HT-29 (cell line): ENCODE data around the gene PSMC3IP. TPM values are rescaled to one million over a fixed set of nuclear protein-coding genes. Genes with fewer than 3 reads are reported as not detected.

Experiments
- DNase-seq: peaks from one replicate; pipeline ENCODE4 v3.0.0-alpha.2; 2015; ENCODE audit warnings: low spot score
- total RNA-seq: library from RNA; depleted of rRNA; stranded (reverse); fragments of >200 nt; shearing (Covaris generic); gene quantifications from 2 replicates; pipeline ENCODE4 v1.2.3, GENCODE V29; 2014

PSMC3IP gene
- total RNA-seq, 1 experiment from 2014 or later: 16.0 TPM

DNA sequence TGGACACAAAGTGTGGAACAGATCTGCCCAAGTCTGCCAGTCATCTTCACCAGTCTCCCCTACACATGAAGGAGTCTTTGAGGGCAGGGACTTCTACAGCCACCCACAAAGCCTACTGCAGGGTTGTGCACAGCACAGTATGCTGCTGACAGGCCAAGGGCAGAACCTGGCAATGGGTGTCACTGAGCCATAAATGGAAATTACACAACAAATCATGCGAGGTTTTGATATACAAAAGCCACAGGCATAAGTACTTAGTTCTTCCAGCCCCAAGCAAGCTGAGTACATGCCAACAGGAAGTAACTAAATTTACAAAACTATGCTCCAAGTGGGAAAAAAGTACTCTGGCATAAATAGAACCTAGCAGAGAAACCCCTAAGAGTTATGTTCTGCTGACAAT, 7.8 kb upstream of the PSMC3IP start:
- DNase-seq: no peak

DNA sequence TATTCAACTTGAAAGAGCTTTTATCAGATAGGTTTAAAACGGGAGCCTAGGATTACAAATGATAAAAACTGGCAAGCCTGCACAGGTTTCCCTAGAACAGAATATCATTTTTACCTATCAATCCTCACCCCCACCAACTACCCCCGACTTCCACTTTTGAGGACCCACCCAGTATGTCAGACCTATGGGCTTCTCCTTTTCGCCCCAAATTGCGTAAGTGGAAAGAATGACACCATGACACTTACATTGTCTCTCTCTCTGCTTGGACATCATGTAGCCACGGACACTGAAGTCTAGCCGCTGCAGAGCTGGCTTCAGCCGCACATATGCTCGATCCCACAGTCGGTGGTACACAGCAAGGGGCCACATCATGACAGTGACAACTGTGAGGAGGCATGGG, 7.4 kb upstream of the PSMC3IP start:
- no peak for DNase-seq

DNA sequence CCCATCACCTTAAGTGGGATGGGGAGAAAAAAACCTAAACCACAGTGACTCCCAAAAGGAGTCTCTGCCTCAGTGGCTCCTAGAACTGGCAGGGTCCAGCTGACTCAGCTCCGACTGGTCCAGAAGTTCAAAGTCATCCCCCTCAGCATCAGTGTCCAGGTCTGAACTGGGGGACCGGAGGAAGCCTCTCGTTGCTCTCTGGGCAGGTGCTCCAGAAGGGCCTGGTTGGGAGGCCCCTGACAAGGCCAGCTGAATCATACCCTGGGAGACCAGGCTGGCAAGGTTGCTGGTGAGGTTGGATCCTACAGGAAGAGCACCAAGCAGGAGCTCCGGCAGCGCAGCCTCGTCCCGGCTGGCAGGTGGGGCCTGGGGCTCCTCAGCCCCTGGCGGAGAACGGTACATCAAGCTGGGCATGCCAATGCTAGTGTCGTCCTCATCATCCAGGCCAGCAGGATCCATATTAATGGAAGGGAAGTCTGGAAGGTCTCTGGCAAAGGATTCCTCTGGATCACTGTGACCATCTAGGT, 4.3 kb upstream of the PSMC3IP start:
- DNase-seq: no peak

DNA sequence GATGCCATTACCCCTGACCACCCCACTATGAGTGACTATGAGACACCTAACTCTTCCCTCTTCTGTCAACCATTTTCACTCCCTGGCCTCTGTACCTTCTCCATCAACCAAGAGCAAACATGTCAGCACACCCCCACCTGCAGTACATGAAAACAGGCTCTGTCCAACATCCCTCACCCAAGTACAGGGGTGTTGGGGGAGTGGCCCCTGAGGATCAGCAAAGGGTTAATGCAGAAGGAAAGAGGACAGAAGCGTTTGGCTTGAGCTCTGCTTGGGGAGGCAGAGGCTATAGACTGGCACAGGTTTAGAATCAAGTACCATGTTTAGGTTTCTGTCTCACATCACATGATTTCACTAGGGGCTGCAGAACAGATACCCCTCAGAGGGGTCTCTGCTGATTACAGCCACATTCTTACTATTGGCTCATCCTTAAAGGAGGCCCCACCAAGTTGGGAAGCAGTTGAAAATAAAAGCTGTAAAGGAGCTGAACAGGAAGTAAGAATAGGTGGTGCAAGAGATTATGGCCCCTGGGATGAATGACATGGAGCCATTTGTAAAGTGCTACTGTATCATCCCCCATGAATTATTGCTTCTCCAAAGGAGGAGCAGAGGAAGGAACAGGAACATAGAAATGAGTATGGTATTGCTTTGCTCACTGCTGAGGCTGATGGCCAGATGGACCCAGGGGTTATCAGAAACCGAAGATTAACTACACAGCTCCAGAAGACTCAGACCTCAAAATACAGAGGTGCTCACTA, 2.4 kb upstream of the PSMC3IP start:
- no peak for DNase-seq

DNA sequence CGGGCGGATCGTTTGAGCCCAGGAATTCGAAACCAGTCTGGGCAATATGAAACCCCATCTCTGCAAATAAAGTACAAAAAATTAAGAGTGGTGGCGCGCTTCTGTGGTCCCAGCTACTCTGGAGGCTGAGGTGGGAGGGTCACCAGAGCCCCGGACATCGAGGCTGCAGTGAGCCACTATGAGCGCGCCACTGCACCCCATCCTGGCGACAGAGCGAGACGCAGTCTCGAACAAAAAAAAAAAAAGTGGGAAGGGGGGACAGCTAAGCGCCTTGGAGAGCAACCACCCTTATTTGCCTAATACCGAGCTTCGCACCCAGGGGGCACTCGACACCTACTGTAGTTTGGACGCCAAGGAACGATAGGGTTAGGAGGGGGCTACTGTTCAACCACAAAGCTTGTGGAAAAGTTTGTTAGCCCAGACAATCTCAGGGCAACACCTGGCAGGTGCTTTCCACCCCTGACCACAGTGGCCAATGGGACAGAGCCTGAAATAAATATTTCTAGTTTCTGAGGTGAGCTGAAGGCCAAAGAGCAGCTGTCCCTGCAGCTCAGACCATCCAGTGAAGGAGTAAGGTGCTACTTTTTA, 847 bp upstream of the PSMC3IP start:
- DNase-seq: peak; percentile 86

DNA sequence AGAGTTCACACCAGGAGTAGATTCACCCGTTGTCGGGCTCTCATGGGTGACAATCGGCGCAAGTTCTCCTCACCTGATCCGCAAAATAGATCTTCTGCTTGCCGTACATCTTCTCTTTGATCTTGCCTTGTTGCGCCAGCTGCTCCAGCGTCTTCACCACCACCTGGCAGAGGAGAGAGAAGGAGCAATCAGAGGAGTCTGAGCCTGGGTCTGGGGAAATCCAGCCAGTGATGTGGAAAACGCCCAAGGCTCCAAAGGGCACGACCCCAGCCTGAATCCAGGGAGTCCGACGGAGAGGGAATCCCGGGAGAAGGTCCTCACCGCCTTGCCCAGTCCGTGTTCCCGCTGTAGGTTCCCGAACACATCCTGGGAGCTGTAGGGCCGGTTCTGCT, 393 bp downstream of the PSMC3IP start:
- DNase-seq: no peak

DNA sequence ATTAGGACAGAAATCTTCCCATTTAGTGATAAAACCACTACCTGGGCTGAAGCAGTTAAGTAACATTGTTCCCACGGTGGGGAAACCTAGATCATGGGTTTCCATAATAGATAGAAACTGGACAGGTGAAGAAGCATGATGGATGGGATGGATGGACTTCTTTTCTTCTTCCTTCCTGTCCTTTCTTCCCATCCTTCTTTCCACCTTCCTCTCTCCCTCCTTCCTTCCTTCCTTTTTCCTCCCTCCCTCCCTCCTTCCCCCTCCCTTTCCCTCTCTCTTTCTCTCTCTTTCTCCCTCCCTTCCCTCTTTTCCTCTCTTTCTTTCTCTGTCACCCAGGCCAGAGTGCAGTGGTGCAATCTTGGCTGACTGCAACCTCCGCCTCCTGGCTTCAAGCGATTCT, 3.1 kb downstream of the PSMC3IP start:
- DNase-seq: no peak

DNA sequence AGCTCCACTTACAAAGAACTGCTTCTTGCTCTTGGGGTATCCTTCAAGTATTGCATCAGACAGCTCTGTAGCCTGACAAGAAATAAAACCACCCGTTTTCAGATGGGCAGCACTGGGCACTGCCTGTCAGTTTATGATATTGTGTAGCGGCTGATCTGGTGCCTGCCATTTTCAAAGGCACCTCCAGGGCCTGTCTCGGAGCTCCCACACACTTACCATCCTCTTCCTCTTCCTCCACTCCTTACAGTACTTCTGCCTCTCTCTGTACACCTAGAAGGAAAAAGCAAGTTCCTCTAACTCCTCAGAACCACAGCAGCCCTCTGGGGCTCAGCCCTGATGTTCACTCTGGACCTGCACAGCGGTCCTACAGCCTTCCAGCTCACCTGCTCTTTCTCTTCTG, 4.4 kb downstream of the PSMC3IP start:
- DNase-seq: no peak

DNA sequence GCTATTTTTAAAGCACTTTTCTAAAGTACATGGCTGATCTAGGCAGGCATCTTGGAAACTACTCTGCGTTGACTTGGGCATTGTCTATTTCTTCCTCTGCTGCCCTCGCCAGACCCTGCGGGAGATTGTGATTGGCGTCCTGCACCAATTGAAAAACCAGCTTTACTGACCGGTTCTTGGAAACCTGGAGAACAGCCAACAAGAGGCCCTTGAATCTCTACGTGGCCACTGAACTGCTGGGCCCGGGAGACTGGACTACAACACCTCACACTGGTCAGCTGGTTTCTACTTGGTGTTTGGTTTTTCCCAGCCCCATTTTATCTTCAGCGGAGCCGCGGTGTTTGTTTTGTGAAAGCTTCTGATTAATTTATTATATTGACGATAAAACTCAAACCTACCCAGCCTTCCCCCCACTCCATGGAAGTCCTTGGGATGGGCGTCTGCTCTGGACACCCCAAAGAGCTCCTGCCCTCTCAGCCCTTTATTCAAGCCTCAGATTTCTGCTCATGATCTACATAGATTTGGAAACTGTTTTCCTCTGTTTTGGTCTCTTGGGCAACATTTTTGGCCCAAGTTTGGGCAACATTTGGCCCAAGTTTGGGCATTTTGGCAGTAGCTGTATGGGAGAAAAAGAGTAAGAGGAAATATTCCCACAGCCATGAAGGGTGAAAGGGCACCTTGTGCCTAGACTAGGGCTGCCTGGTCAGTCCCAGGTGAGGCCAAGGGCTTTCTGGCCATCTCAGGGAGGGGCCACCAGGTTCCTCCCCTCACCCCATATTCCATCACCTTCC, 5.9 kb downstream of the PSMC3IP start:
- no peak for DNase-seq

DNA sequence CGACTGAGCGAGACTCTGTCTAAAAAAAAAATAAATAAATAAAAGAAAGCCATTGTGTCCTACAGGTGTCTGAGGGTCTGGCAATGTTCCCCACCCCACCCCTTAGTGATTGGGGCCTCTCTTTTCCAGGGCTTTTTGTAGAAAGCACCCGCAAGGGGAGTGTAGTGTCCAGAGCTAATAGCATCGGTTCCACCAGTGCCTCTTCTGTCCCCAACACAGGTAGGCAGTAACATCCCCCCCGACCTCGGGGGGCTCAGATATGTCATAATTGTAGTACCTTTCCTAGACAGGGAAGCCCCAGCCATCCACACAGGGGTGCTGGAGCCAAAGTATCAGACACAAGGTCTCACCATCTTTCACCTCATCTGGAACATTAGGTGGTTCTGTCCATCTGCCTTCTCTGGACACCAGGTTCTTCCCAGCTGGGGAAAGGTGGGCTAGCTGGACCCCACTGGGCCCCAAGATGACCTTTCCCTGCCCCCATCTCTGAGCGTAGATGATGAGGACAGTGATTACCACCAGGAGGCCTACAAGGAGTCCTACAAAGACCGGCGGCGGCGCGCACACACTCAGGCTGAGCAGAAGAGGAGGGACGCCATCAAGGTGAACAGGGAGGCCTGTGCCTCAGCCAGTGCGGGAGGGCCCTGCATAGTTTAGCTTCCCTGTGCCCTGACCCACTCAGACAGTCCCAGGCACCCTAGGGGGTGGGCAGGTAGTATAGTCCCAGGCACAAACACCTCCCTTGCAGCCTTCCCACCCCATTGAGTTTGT, 9.0 kb downstream of the PSMC3IP start:
- no peak for DNase-seq

DNA sequence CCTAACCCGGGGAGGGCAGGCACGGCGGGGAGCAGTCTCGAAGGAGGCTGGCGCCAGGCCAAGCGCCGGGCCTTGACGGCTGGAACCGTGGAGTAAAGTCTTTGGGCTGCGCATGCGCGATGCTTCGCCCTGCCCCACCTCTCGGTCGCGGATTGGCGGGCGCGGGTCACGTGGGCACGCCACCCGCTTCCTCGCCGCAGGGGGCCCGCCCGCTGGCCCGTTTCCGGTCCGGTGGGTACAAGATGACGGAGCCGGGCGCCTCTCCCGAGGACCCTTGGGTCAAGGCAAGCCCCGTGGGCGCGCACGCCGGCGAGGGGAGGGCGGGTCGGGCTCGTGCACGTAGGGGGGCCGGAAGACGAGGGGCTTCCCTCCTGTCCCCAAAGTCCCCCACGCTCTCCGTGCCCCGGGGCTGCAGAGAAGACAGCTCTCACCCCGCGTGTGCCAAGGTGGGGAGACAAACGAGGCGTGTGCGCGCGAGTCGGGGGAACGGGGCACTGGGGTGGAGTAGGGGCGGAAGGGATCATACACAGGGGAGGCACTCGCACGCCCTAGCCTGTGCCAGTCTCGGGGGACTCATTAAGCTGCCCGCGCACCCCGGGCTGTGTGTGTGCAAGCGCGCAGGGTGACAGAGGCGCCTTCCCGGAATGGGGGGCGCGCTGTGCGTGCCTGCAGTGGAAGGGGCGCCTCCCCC, 10.5 kb downstream of the PSMC3IP start, which contains the start of gene MLX:
Gene MLX (plus strand): TSS at position 218 of the 691 bp plus-strand sequence. CDS start 25 bp downstream, at position 243.
- DNase-seq: peak; percentile 96

DNA sequence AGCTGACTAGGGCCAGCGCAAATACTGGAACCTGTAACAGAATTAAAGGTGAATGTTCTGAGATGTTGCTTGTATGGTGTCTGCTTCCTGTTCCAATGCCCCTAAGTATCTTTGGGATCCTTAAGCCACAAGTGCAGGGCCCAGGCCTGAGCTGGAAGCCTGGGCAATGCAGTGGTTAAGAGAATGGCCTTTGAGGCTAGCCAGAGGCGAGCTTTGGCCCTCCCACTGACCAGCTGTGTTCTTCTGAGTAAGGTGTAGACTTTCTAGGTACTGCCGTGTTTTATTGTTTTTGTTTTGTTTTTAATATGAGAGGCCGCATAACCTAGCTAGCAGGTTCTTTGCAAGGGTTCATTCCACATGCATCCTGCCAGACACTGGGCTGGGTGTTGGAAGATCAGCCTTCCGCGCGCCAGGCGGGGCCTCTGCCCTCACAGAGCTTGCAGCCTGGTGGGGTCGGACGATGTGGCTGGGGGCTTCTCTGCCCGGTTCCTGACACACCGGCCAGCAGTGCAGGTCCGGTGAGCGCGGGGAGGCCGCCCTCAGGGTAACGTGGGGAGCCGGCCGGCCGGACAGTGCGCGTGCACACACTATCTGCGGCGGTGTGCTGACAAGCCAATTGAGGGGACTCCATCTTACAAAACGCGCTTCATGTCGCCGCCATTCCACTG, 11.2 kb downstream of the PSMC3IP start:
- DNase-seq: no peak

DNA sequence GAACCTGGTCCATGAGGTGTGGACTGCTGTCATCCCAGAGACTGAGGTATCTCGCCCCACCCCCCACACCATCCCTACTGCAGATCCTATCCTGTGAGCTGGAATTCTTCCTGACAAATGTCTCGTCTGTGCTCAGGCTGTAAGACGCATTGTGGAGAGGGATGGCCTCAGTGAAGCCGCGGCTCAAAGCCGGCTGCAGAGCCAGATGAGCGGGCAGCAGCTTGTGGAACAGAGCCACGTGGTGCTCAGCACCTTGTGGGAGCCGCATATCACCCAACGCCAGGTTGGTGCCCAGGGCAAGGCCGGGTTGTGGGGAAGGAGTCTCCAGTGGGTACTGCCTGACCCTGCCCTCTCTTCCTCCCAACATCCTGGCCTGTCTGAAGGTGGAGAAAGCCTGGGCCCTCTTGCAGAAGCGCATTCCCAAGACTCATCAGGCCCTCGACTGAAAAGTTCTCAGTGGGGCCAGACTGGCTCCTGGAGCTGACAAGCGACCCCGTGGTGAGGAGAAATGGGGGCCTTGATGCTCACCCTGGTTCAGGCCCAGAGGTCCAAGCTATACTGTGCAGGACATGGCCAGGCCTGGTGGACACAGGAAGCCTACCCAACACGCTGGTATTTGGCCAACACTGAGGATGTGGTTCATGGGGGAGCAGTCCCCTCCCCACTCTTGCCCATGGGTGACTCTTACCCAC, 11.9 kb downstream of the PSMC3IP start:
- no peak for DNase-seq

DNA sequence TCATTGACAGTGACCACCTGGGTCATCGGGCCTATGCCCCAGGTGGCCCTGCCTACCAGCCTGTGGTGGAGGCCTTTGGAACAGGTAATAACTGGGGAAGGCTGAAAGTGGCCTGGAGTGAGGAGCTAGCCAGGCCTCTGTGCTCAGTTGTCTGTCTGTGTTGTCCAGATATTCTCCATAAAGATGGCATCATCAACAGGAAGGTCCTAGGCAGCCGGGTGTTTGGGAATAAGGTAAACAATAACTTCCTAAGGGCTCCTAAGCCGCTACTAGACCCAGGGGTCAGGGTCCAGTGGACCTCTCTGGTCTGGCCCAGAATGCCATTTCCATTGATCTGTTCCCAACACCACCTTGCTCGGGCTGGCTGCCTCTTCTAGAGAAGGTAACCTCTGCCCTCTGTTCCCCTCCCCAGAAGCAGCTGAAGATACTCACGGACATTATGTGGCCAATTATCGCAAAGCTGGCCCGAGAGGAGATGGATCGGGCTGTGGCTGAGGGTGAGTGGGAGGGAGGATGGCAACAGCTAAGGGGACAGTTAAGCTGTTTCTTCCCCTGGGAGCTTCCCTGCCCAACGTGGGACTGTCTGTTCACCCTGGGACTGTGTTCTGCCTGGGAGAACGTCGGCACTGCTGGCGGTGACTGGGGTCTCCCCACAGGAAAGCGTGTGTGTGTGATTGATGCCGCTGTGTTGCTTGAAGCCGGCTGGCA, 12.6 kb downstream of the PSMC3IP start:
- DNase-seq: no peak

DNA sequence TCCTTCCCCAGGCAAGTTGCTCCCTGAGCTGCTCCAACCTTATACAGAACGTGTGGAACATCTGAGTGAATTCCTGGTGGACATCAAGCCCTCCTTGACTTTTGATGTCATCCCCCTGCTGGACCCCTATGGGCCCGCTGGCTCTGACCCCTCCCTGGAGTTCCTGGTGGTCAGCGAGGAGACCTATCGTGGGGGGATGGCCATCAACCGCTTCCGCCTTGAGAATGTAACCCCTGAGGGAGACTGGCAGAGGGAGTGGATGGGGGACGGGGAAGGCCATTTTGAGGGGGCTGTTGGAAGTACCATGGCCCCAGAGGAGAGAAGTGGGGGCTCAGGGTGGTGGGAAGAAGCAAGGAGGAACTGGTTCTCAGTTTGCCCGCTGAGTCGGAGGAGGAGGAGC, 13.6 kb downstream of the PSMC3IP start:
- DNase-seq: no peak

DNA sequence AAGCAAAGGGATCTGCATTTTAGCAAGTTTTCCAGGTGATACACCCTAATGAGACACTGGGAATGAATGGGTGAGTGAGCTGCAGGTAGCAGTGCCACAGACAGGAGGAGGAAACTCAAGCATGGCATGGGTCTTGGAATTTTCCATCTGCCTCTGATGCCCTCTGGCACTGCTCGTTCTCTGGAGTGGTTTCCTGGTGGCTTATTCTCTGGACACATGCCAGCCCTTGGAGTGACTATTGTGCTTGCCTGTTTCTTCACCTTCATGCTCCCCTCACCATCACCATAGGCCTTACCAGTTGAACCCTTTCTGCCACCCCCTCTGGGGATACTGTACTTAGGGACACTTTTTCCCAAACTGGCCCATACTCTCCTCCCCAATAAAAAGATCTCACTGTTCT, 14.0 kb downstream of the PSMC3IP start:
- peak; percentile 78 for DNase-seq

DNA sequence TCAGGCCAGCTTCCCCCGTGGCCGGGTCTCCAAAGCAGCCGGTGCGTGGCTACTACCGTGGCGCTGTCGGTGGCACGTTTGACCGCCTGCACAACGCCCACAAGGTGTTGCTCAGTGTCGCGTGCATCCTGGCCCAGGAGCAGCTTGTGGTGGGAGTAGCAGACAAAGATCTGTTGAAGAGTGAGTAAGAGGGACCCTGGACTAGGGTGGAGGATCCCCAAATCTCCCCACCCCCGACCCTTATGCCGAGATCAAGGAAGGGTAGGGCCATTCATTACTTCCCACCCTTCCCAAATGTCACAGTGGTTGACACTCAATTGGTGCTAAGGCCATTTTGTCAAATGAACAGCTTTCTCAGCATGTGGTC, 14.4 kb downstream of the PSMC3IP start:
- DNase-seq: peak; percentile 13

DNA sequence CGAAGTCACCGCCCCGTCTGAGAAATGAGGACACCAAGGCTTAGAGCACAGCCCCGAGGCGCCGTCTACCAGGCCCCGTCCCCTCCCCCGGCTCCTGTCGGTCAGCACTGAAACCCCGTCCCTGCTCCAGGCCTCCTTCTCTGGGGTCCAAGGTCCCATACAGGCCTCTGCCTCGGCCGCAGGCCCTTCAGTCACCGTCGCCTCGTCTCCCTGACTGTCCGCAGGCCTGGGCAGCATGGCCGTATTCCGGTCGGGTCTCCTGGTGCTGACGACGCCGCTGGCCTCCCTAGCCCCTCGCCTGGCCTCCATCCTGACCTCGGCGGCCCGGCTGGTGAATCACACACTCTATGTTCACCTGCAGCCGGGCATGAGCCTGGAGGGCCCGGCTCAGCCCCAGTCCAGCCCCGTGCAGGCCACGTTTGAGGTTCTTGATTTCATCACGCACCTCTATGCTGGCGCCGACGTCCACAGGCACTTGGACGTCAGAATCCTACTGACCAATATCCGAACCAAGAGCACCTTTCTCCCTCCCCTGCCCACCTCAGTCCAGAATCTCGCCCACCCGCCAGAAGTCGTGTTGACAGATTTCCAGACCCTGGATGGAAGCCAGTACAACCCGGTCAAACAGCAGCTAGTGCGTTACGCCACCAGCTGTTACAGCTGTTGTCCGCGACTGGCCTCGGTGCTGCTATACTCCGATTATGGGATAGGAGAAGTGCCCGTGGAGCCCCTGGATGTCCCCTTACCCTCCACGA, 15.0 kb downstream of the PSMC3IP start:
- peak; percentile 32 for DNase-seq
